HL-60 (cell line): ENCODE results near the gene MAPK12.
A peak's percentile ranks its signal among the peaks of the same experiment; 100 is the strongest.

ENCODE experiments used
- DNase-seq, 2 experiments: peaks; one replicate each; pipeline ENCODE4 v3.0.0-alpha.2; 2010 to 2020; ENCODE audit warnings: low read depth in 1 of 2, low spot score in 1 of 2
- H3K27ac ChIP-seq: fragments of 250-450 bp; sonication (Bioruptor Pico); replicated peaks from 2 replicates; pipeline ENCODE4 v1.5.1; 2020; ENCODE audit warnings: mild to moderate bottlenecking, moderate library complexity
- H3K27me3 ChIP-seq: fragments of 250-450 bp; sonication (Bioruptor Pico); 2 replicates; pipeline ENCODE4 v1.5.1; 2021; ENCODE audit warnings: mild to moderate bottlenecking, moderate library complexity; ENCODE audit not compliant: insufficient read depth, poor library complexity, severe bottlenecking
- H3K4me3 ChIP-seq: replicated peaks from 2 replicates; pipeline ENCODE4 v1.5.1; 2011; ENCODE audit warnings: mild to moderate bottlenecking, control low read depth, low read length; ENCODE audit not compliant: insufficient read depth
- CTCF ChIP-seq: IDR thresholded peaks from one replicate; pipeline ENCODE4 v1.5.1; 2011; ENCODE audit warnings: low read length, control low read depth, inconsistent platforms; ENCODE audit not compliant: insufficient read depth
- GABPA ChIP-seq: IDR thresholded peaks from 2 replicates; pipeline ENCODE4 v1.6.1; 2012; ENCODE audit warnings: low read depth
- POLR2AphosphoS5 ChIP-seq: IDR thresholded peaks from 2 replicates; pipeline ENCODE4 v1.6.1; 2012; ENCODE audit warnings: low read depth
- REST ChIP-seq: IDR thresholded peaks from 2 replicates; pipeline ENCODE4 v1.6.1; 2012; ENCODE audit warnings: low read depth; ENCODE audit not compliant: insufficient replicate concordance
- SPI1 ChIP-seq: IDR thresholded peaks from 2 replicates; pipeline ENCODE4 v1.6.1; 2012; ENCODE audit warnings: low read depth, mild to moderate bottlenecking, borderline replicate concordance

Gene MAPK12

DNA sequence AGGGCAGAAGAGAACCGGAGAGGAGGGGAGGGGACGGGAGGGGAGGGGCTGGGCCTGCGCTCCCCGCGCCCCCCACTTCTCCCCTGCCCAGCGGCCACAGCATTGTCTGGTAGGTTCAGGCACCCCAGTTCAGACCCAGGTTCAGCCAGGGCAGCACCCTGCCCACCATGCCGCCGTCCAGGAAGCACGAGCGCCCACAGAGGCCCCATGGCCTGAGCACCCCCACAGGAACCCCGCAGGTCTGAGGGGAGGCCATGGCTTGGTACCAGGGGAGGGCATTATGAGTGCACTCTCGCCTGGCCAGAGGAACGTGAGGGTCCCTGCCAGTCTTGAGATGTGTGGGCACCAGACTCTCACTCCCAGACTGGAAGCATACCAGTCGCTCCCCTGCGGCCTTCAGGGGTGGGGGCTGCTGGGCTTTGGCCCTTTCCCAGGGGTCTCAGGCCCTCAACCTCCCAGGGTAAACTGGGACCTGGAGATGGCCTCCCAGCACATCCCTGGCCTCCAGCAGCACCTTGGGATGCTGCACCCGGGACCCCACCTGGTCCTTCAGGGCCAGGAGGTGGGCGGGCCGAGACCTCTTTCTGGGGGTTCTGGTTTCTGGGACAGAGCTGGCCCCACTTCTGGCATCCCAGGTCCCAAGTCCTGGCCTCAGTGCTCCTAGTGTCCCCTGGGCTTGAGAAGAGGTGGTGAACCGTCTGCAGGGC, 46.6 kb upstream of the MAPK12 start:
- Histone ChIP-seq H3K27ac (peak overlapping the region; percentile 39), H3K27me3 (no peaks in the 10 kb centered on the region), H3K4me3 (no peak overlapping the region)
- no peak for DNase-seq
- TF ChIP-seq POLR2AphosphoS5 (no peak), CTCF (no peak), GABPA (no peak), REST (no peak), SPI1 (no peak)

DNA sequence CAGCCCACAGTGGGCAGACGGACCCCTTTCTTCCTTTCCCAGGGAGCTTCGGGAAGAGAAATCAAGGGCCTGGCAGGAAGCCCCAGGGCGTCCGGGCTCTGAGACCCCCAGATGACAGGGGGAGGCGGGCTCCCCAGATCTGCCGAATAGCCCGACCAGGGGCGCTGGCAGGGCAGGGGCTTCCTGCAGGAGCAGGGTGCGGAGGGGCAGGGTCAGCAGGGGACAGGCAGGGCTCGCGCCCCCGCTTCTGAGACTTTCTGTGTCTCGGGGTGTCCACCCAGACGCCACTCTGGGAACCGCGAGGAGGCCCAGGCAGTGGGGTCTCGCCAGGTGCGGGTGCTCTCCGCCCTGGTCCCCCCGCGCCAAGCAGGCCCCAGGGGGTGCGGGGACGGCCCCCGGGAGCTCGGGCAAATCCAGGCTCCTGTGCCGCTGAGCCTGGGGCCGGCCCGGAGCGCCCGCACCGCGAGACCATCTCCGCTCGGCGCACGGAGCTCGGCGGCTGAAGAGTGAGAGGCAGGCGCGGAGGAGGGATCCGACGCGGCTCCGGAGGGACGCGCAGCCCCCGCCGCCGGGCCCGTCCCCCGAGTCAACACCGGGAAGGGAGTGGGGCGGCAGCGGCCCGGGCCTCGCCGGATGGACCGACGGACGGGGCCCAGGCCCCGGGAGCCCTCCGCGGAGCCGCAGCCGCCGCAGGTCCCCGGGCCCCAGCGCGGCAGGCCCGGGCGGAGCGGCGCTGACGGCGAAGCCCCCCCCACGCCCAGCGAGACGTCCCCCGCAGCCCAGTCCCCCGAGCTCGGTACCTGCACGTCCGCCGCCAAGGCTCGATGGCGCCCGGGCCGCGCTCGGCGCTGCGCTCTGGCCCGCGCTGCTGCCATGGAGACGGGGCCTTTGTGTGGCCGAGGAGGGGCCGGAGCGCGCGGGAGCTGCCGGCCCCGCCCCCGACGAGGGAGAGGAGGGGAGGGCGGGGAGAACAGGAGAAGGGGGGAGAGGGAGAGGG, 45.6 kb upstream of the MAPK12 start, which contains the start of gene PLXNB2:
Gene PLXNB2, minus strand, starts transcription at position 894 of the 997 bp plus-strand sequence. CDS start 17,062 bp downstream, outside the sequence.
- TF ChIP-seq GABPA: no peak
- no peak for TF ChIP-seq CTCF
- no peak for TF ChIP-seq SPI1
- TF ChIP-seq POLR2AphosphoS5: no peak
- no peak for TF ChIP-seq REST
- DNase-seq: peak; percentile 62 to 85
- Histone ChIP-seq H3K27ac (peak within 1 kb of the TSS; percentile 61), H3K4me3 (peak within 1 kb of the TSS; percentile 75), H3K27me3 (no peaks in the 10 kb centered on the region)

GRCh38 chr22:50305923-50306566, 44.6 kb upstream of the MAPK12 start:
- Histone ChIP-seq H3K27ac (peak overlapping the region; percentile 61), H3K27me3 (no peaks in the 10 kb centered on the region), H3K4me3 (peak overlapping the region; percentile 75)
- DNase-seq: peak; percentile 53 to 88
- no peak for TF ChIP-seq GABPA
- TF ChIP-seq CTCF: no peak
- no peak for TF ChIP-seq POLR2AphosphoS5
- TF ChIP-seq REST: no peak
- no peak for TF ChIP-seq SPI1
